Activated CD8-positive, alpha-beta memory T cell treated with anti-CD3 and anti-CD28 coated beads, Interleukin-2, amount 50 U/mL, for 1 hour (primary cell): Measurements from ENCODE around the gene DENND2A.
A peak's percentile ranks its signal among the peaks of the same experiment; 100 is the strongest.
"Not testable (repeated sequence)": the region's sequence is repeated elsewhere in the genome, so short reads cannot be mapped to it uniquely, and the experiment has no call there.

ENCODE experiments used
- DNase-seq: peaks from one replicate; pipeline ENCODE4 v3.0.0-alpha.2; 2020; ENCODE audit errors: extremely low read depth

Gene DENND2A

DNA sequence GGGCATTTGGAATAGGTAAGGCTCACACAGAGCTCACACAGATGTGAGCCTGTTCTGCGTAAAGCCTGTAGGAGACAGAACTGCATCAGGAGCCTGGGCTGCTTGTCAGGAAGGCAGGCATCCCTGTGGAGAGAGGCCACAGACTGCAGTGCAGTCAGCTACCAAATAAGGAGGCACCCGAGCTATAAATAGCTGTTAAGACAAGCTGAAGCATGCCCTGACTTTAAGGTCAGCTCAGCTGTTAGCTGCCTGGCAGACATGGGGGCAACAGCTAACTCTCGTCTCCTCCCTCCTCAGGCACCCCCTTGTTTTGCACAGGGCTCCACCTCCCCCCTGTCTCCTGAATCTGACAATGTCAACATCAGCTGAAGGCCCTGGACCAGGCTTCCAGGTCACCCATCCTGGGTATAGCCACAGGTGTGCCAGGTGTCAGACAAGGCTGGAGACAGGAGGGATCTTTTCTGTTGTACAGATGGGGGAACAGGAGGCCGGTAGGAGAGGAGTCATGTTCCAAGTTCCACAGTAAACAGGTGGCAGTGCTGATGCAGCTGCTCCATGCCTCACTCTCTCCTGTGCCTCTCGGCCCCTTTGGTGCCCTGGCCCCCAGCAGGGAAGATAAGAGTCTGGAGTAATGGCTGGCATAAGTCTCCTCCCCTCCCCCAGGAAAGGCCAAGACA is 133.7 kb downstream of the DENND2A start:
- no peak for DNase-seq

DNA sequence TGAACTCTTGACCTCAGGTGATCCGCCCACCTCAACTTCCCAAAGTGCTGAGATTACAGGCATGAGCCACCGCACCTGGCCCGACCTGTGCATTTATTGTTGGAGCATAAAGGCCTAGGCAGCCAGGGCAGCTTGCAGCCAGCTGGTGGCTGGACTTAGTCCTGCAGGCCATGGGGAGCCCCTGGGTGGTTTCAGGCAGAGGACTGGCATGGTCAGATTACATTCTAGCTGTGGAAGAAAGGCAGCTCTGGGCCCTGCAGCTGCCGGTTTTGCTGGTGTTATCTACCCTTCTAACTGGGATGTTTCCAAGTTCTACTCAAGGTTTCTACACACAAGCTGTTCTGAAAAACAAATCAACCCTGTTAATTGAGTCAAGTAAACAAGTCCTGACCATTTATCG is 138.6 kb downstream of the DENND2A start:
- DNase-seq: no peak

GRCh38 chr7:140497807-140498206 is 142.8 kb downstream of the DENND2A start:
- DNase-seq: not testable (repeated sequence)

DNA sequence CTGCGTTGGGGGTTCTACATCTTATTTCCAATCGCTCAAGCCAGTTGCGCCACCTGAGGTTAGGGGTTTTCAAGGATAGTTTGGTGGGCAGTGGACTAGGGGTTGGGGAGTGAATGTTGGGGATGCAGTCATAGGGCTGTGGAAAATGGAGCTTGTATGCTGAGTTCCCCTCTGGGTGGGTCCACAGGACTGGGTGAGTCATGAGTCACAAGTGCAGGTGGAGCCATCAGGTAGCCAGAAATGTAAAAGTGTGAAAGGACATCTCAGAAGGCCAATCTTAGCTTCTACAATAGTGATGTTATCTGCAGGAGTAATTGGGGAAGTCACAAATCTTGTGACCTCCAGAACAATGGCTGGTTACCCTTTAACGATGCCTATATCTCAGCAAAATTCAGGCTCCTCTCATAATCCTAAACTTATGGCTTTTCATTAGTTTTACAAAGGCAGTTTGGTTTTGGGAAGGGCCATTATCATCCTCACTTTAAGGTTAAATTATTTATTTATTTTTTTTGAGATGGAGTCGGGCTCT is 143.3 kb downstream of the DENND2A start:
- DNase-seq: no peak

GRCh38 chr7:140495514-140496097 is 145.0 kb downstream of the DENND2A start:
- DNase-seq: no peak

DNA sequence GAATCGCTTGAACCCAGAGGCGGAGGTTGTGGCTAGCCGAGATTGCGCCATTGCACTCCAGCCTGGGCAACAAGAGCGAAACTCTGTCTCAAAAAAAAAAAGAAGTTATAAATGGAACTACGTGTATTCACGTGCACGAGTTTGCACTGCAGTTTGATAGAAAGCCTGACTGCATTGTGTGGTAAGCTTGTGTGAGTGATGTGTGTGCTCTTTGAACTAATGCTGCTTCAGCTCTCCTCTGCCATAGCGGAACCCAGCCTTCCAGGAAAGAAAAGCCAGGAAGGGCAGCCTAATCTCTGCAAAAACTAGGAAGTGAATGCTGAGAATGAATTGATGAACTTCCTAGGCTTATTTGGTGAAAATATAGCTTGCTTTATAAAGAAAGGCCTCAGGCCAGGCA is 145.7 kb downstream of the DENND2A start:
- DNase-seq: no peak

DNA sequence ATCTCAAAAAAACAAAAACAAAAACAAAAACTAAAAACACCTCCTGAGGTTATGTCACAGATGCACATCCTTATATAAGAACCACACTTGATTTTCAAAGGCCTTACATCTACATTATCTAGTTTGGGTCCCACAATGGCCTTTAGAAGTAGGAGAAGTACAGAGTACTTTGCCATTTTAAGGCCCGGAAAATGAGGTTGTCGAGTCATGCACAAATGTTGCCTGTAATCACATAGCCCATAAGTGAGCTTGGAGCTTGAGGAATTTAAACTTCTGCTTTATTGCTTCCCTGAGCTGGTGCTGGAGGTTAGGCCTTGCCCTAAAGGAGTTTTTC is 151.6 kb downstream of the DENND2A start:
- DNase-seq: no peak

- no peak for DNase-seq
These were observed 154.9 kb downstream of the DENND2A start for GRCh38 chr7:140485500-140486265.

DNA sequence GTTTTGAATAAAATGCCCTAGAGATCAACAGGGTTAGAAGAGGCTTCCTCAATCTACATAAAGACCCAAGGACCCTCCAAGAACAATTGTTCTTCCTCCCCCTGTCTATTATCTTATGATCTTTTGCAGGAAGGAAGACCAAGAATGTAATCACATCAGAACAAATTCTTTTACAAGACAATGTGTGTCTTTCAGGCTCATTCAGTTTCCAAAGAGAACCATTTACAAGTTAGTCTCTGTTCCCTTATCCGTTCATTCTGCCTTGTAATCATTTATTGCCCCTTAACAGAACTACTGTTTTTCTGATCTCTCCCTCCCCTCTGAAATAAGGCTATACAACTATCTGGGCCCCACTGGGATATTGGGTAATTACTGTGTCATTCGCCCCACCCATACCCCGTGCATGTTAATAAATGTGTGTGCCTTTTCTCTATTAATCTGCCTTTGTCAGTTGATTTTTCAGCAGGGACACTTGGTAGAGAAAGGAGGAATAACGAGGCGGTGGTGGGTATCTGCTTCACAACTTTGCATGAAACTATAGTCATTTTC is 155.6 kb downstream of the DENND2A start:
- no peak for DNase-seq

DNA sequence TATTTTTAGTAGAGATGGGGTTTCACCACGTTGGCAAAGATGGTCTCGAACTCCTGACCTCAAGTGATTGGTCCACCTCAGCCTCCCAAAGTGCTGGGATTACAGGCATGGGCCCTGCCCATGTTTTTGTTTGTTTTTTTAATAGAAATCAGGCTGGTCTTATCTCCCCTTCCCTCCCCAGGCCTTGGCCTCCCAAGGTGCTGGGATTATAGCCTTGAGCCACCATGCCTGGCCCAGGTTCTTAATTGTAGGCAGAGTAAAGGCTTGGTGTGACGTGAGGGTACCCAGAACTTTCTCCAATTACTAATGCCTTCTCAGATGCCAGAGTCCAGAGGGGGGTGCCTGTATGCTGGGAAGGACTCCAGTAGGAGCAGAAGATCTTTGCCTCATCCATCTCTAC is 156.1 kb downstream of the DENND2A start:
- DNase-seq: no peak

DNA sequence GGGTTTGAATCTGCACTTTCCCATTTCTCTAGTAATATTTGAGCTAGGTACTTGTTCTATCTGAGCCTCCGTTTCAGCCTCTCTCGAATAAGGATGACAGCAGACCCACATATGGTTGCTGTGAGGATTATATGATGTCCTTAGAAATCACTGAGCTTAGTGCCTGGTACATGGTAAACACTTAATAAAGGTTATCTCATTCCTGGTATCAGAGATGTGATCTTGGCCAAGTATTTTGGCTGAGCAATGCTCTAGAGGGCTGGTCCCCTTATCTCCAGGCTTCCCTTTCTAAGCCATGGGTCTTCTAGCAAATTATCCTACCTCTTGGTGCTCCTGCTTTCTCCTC is 160.9 kb downstream of the DENND2A start:
- no peak for DNase-seq

- peak; percentile 81 for DNase-seq
These were observed 161.4 kb downstream of the DENND2A start, which contains the start of gene MKRN1 for GRCh38 chr7:140479062-140479738. MKRN1 (minus strand) TSS chr7:140479505; CDS start chr7:140479344, 161 bp downstream.

- no peak for DNase-seq
These were observed 162.2 kb downstream of the DENND2A start for GRCh38 chr7:140478246-140479061.

DNA sequence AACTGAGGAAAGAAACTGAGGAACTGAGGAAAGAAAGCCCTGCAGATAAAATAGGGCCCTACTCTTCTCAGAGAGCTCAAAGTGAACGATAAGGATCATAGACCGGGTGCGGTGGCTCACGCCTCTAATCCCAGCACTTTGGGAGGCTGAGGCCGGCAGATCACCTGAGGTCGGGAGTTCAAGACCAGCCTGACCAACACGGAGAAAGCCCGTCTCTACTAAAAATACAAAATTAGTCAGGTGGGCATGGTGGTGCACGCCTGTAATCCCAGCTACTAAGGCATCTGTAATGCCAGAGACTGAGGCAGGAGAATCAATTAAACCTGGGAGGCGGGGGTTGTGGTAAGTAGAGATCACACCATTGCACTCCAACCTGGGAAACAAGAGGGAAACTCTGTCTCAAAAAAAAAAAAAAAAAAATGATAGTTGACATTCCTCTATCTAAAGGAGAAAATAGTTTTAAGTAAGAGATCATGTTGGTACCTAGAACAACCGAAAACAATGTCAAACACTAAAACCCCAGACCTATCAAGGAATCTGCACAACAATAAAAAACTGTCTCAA is 163.8 kb downstream of the DENND2A start:
- DNase-seq: no peak

DNA sequence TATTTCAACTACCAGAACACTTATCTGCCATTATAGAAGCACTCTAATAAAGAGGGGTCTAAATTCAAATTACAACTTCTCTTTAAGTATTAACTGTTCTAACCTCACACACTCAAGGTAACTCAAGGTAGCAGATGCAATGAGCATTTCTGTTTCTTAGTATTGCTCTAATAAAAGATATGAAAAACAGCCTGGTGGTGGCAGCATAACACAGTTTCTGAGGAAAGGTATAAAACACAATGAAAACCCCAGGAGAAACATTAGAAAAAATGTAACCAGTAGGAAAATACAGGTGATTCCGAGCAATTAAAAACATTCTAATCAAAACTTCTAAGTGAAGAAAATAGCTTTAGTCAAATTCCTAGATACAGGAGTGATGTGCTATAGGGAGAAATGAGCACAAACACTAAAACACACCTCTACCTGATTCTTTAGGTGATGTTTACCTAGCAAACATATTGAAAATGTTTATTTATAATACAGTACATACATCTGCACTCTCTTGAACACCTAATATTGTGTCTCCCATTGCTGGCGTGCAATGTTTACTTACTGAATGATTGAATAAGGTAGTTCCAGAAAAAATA is 164.8 kb downstream of the DENND2A start:
- DNase-seq: no peak
